Fibroblast of skin of left quadriceps (primary cell): ENCODE results near the gene ETV3L.

Experiments
- DNase-seq, 2 experiments: peaks; one replicate each; pipeline ENCODE4 v3.0.0-alpha.2; 2013; ENCODE audit warnings: low read depth in 2 of 2

ETV3L gene

GRCh38 chr1:157099633-157100009 lies at the start of gene ETV3L:
TSS of gene ETV3L (minus strand) at chr1:157099808. CDS start at chr1:157099523, 285 bp downstream.
- DNase-seq = no peak

DNA sequence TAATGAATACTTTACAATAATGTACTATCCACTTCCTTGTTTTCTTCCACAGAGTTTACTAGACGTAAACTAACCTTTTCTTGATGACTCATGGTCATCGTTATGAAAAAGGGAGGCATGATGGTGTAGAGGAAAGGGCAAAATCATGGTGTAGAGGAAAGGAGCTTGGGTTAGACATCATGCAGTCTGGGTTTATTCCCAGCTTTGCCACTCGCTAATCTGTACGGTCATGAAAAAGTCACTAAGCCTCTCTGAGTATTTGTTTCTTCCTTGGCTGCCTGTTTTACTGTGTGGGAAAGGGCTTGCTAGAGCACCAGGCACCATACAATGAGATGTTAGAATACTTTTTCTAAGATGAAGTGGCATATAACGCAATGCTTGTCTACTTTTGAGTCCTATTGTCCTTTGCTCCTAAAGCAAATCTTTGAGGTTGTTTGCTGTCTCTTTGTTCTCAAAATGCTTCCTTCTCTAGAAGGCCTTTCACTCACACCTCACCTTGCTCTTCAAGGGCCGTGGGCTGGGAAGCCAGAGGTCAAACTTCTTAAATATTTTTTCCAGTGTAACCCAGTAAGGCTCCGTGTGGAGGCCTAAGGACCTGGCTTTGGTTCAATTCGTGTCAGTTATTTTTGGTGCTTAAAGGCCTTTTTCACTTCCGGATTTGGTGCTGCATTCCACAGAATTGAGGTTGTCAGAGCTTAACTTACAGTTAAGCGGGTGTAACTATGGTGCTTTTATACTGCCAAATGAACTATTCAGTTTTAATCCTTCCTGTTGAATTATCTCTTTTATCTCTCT lies 48.5 kb upstream of the ETV3L start:
- DNase-seq = no peak

DNA sequence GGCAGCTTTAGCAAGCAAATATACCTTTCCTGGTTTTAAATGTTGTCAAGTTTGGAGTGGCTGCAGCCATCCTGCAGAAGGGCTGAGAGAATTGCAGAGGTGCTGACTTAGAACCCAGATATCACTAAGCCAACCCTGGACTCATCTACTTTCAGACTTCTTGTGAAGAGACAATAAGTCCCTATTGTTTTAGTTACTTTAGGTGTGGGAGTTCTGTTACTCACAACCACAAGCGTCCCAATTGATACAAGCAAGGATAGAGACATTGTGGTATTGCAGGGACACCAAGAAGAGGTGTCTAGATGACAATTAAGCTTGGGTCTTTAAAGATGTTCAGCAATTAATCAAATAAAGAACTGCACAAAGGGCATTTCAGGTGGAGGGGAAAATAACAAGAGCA lies 47.4 kb upstream of the ETV3L start:
- no peak for DNase-seq

DNA sequence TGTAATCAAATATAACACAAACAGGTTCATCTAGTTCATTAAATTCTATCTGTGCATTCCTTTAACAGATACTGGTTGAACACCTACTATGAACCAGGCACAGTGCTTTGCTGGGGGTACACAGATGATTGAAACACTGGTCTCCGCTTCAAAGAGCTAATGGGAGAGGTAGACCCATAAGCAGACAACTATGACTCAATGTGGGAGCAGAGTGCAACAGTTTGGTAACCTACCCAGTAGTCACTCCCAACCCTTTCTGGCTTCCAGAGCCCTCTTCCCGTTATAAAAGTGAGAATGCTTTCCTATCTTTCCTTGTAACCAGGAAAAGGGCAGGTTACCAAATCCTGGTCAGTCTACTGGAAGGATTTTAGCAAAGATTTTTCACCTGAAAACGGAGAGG lies 46.6 kb upstream of the ETV3L start:
- DNase-seq = no peak

DNA sequence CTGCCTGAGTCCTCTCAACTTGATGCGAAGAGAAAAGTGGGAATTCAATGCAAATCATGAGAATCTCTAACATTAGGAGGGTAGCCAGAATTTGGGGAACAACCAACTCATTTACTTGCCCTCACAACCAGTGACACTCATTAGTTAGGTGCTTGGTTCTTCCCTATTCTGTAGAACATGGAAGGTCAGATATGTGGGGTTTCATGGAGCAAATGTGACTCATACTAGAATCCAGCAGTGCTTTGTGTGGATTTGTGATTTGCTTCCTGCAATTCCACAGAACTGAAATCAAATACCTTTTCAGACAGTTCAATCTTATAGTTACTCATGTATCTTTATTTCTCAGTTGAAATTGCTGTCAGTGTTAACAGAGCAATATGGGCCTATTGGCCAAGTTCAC lies 45.5 kb upstream of the ETV3L start:
- no peak for DNase-seq

GRCh38 chr1:157144509-157144908 lies 44.9 kb upstream of the ETV3L start:
- no peak for DNase-seq

GRCh38 chr1:157142765-157143423 lies 43.3 kb upstream of the ETV3L start:
- no peak for DNase-seq

GRCh38 chr1:157142201-157142600 lies 42.6 kb upstream of the ETV3L start:
- DNase-seq = no peak

GRCh38 chr1:157141212-157141855 lies 41.7 kb upstream of the ETV3L start:
- no peak for DNase-seq

GRCh38 chr1:157140063-157140588 lies 40.5 kb upstream of the ETV3L start:
- DNase-seq = no peak

DNA sequence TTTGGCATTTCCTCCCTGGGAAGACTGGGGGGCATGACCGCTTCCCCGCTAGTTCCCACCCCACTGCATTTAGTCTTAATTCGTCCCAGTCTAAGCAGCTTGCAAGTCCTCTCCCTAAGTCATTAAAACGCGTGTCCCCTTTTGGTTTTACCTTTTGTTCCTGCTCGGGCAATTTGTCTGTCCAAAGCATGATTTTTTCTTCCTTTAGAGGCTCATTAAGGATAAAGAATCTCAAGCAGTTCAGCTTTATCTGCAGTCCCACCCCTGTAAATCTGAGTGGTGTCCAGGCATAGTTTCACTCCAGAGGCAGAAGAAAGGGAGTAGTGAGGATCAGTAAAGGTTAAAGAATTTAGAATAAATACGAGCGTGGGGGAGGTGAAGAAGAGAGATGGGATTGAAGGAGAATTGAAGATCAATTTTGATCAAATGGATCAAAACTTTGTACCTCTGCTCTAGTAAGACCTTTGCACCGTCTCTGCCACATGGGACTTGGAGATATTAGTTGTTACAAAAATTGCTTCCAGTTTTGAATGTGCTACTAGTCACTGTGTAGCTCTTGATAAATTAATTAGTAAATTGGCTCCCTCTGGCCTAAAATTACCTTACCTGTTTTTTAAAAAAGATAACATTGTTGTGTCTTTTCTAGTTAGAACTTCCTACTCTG lies 39.6 kb upstream of the ETV3L start:
- no peak for DNase-seq

DNA sequence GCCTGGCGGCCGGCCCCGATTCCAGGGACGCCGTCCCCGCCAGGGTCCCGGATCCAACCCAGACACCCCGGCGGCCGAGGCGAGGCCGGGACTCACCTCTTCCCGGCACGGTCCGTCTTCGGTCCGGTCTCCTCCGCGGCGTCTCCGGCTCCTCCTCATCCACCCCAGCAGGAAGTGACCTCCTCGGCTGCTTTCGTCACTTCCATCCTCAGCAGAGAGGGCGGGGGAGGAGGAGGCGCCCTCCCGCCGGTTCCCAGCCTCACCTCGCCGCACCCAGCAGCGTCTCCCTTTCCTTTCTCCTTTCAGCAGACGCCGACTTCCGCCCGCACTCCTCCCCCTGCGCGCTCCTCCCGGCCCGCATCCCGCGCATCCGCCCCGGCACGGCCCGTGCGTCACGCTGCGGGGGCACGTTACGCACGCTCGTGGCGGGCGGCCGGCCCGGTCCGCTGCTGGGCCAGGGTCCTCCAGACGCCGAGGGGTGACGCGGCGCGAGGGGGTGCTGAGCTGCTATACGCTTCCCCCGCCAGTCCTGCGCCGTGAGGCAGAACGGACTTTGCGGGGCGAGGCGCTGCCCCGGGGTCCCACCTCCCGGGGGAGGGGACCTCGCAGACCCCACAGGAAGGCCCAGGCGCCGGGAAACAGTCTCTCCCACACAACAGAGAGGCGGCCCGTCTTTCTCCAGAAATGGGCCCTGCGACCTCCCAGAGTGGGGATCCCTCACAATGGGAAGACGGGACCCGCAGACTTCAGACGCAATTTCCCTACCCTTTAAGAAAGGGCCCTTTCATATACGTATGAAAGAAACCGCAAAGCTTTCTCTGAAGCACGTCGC lies 38.8 kb upstream of the ETV3L start, which contains the start of gene ETV3:
TSS of gene ETV3 (minus strand) at position 176 of the 832 bp plus-strand sequence. CDS start 2,043 bp downstream, outside the sequence.
- DNase-seq = peak; percentile 75 to 80

GRCh38 chr1:157137408-157138219 lies 38.0 kb upstream of the ETV3L start:
- DNase-seq = no peak

GRCh38 chr1:157137046-157137407 lies 37.4 kb upstream of the ETV3L start:
- DNase-seq = no peak

GRCh38 chr1:157136133-157136532 lies 36.5 kb upstream of the ETV3L start:
- no peak for DNase-seq

DNA sequence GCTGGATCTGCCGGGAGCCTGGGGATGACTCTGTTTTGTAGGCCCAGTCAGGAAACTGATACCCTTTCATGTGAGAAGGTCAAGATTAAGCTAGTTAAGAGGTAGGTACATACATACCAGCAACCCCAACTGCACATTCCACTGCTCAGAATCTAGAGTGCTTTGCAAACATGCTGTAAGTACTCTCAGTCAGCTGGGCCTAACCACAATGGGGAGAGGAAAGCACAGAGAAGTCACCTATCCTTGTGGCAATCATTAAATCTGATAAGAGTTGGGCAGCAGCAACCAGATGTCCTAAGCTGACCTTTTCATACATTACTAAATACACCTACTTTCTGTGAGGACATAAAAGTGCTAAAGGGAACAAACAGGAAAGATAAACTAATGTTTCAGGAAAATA lies 36.0 kb upstream of the ETV3L start:
- no peak for DNase-seq

DNA sequence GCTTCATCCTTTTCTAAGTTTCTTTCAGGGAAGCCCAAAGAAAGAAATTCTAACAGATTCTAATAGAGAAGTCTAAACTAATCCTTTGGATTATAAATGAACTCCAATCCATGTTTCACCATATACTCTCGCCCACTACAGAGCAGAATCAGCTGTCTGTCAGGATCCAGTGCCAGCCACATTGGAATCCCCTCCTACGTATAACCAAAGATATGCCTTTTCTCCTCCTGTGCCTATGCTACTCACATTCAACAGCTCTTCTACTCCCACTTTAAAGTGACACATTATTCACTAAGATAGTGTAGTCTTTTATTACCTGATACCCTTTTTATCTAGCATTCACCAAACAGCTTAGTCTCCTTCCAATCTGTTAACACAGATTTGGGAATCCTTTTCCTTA lies 35.5 kb upstream of the ETV3L start:
- DNase-seq = no peak

DNA sequence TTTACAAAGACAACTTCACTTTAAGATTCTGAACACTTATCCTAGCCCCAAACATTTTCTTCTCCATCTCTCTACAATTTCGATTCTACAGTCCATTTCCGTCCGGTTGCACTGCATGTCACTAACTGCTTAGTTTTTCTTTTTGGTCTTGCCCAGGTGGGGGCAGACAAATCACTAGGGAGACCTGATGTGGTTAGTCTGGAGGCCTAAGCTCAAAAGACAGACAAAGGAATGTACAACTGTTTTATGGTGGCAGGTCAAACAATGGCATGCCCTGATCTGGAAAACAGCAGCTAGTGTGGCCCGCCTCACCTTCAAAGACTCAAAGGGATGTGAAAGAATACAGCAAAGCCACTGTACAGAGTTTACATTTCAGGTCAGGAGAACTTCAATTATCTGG lies 34.8 kb upstream of the ETV3L start:
- no peak for DNase-seq

GRCh38 chr1:157133426-157133825 lies 33.8 kb upstream of the ETV3L start:
- no peak for DNase-seq

DNA sequence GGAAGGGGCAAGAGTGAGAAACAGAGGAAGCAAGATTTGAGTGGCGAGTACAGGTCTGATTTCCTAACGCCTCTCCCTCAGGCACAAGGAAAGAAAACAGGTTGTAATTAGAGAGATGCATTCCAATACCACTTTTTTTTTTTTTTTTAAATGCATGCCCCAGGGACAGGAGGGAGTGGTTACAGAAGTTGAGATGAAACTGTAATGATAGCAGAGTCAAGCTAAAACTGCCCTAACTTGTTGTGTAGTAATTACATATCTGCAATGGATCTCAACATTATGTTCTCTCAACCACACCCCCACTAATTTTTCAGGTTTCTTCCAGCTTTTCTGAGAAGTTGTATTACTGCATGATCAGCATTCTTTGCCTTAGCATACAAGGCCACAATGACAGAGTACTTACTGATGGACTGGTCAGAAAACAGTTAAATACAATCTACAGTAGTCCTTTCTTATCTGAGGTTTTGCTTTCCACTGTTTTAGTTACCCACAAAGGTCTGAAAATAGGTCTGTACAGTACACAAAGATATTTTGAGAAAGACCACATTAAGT lies 33.1 kb upstream of the ETV3L start:
- no peak for DNase-seq
